Glutamatergic neuron (in vitro differentiated cells): ENCODE data around the gene HSF5. TPM values are rescaled to one million over a fixed set of nuclear protein-coding genes. Genes with fewer than 3 reads are reported as not detected.

ENCODE experiments used
- DNase-seq: peaks from one replicate; pipeline ENCODE4 v3.0.0; 2022
- H3K27ac Mint-ChIP-seq: one replicate; pipeline ENCODE4 v1.8.0; 2020; ENCODE audit warnings: mild to moderate bottlenecking, mixed read lengths, inconsistent platforms; ENCODE audit not compliant: unreplicated experiment
- H3K27me3 Mint-ChIP-seq: one replicate; pipeline ENCODE4 v1.8.0; 2020; ENCODE audit warnings: mild to moderate bottlenecking, moderate library complexity, mixed read lengths, inconsistent platforms; ENCODE audit not compliant: unreplicated experiment
- H3K36me3 Mint-ChIP-seq: one replicate; pipeline ENCODE4 v1.8.0; 2020; ENCODE audit warnings: mild to moderate bottlenecking, mixed read lengths, inconsistent platforms; ENCODE audit not compliant: unreplicated experiment
- H3K4me1 Mint-ChIP-seq: one replicate; pipeline ENCODE4 v1.8.0; 2020; ENCODE audit warnings: mild to moderate bottlenecking, low read depth, mixed read lengths, inconsistent platforms; ENCODE audit not compliant: unreplicated experiment
- H3K4me3 Mint-ChIP-seq: one replicate; pipeline ENCODE4 v1.8.0; 2020; ENCODE audit warnings: mild to moderate bottlenecking, mixed read lengths, inconsistent platforms; ENCODE audit not compliant: unreplicated experiment
- H3K9me3 Mint-ChIP-seq: one replicate; pipeline ENCODE4 v1.8.0; 2020; ENCODE audit warnings: mild to moderate bottlenecking, moderate library complexity, mixed read lengths, inconsistent platforms; ENCODE audit not compliant: unreplicated experiment
- total RNA-seq: library from RNA; stranded (reverse); fragmentation: NEBNext Ultra II Directional; extraction: Animal tissue kit (Norgen Biotek cat#: 25700); gene quantifications from one replicate; pipeline ENCODE4 v1.2.1, GENCODE V29; 2021; ENCODE audit not compliant: unreplicated experiment
- TF ChIP-seq, protein P1 (sequence below): fragments of 200-600 bp; sonication (generic); IDR thresholded peaks from one replicate; pipeline ENCODE4 v1.5.0; 2021; ENCODE audit not compliant: partially characterized antibody, unreplicated experiment

HSF5 gene
- total RNA-seq, 1 donor from 2014 or later, result 0.10 TPM

DNA sequence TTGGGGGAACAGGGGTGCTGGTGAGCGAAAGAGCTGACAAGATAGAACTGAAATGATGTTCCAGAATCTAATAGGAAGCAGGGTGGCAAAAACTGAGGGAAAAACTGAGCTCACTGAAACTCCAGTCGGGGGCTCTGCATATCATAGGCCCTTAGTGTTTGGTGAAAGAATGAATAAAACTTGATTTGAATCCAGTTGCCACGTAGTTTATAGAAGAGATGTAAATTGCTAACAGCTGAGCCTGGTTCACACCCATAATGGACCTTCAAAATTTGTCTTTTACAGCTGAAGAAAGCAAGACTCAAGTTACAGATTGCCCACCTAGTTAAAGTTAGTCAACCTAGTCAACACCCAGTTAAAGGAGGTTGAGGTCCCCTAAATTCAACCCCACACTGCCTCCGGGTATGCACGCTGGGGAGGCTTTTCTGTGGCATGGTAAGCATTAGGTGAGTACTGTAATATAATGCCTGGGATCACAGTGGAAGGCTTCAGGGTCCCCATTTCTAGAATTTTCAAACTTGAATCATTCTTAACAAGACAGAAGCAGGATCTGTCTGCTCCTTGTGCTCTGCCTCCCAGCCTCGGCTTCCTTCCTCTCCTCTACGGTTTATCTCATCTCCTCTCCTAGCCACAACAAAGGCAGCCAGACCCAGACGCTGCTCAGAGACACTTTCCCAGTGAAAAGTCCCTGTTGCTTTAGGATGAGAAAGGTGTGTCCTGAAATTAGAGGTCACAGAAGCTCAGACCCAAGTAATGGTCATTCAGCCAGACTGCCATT lies 109.3 kb downstream of the HSF5 start:
- H3K27me3 Mint-ChIP-seq, result no peaks in the 10 kb centered on the region
- no peak for DNase-seq
- TF ChIP-seq, protein P1, sequence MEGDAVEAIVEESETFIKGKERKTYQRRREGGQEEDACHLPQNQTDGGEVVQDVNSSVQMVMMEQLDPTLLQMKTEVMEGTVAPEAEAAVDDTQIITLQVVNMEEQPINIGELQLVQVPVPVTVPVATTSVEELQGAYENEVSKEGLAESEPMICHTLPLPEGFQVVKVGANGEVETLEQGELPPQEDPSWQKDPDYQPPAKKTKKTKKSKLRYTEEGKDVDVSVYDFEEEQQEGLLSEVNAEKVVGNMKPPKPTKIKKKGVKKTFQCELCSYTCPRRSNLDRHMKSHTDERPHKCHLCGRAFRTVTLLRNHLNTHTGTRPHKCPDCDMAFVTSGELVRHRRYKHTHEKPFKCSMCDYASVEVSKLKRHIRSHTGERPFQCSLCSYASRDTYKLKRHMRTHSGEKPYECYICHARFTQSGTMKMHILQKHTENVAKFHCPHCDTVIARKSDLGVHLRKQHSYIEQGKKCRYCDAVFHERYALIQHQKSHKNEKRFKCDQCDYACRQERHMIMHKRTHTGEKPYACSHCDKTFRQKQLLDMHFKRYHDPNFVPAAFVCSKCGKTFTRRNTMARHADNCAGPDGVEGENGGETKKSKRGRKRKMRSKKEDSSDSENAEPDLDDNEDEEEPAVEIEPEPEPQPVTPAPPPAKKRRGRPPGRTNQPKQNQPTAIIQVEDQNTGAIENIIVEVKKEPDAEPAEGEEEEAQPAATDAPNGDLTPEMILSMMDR, result no peak
- H3K27ac Mint-ChIP-seq, result no peak overlapping the region
- H3K9me3 Mint-ChIP-seq, result no peaks in the 10 kb centered on the region
- no peaks in the 10 kb centered on the region for H3K36me3 Mint-ChIP-seq
- no peak overlapping the region for H3K4me3 Mint-ChIP-seq
- peaks cover 5% of the 10 kb centered on the region for H3K4me1 Mint-ChIP-seq

DNA sequence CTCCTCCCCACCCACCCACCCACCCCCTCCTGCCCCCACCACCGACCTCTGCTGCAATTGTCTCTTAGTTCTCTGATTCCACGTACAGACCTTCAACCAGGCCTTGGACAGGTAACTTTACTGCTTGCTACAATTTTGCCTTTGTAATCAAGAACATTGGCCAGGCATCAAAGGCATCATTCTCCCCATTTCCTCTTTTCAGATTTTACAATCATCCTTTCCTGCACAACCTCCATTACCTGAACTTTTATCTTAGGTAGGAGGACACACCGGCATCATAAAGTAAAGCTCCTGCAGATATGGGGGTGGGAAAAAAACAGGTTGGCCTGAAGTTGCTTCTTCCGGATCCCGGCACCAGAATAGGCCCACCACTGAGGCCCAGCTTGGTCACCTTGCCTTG lies 110.5 kb downstream of the HSF5 start:
- H3K4me1 Mint-ChIP-seq, result peaks cover 5% of the 10 kb centered on the region
- TF ChIP-seq, protein P1, result no peak
- H3K9me3 Mint-ChIP-seq, result no peaks in the 10 kb centered on the region
- no peaks in the 10 kb centered on the region for H3K36me3 Mint-ChIP-seq
- DNase-seq, result no peak
- H3K4me3 Mint-ChIP-seq, result no peak overlapping the region
- no peak overlapping the region for H3K27ac Mint-ChIP-seq
- no peaks in the 10 kb centered on the region for H3K27me3 Mint-ChIP-seq

DNA sequence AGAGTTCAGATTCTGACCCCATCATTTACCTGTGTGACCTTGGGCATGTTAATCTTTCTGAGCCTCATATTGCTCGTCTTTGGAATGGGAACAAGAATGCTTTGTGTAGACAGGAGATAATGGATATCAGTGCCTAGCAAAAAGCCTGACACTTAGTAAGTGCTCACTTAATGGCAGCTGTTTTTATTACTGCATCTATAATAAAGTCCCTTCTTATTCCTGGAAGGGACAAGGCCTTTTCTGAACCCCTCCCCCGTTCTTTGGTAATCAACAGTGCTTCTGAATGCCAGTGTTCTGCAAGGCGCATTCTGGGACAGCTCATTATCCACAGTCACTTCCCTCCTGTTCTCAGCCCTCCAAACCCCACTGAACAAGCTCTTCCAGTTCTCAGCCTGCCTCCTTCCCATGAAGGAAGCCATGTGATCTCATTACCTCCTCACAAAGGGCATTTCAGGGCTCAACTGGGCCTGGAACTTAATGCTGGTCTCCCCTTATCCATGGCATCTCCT lies 111.1 kb downstream of the HSF5 start:
- no peaks in the 10 kb centered on the region for H3K9me3 Mint-ChIP-seq
- H3K4me3 Mint-ChIP-seq, result no peak overlapping the region
- no peak overlapping the region for H3K27ac Mint-ChIP-seq
- TF ChIP-seq, protein P1, result no peak
- no peaks in the 10 kb centered on the region for H3K27me3 Mint-ChIP-seq
- no peak for DNase-seq
- peaks cover 5% of the 10 kb centered on the region for H3K4me1 Mint-ChIP-seq
- no peaks in the 10 kb centered on the region for H3K36me3 Mint-ChIP-seq

DNA sequence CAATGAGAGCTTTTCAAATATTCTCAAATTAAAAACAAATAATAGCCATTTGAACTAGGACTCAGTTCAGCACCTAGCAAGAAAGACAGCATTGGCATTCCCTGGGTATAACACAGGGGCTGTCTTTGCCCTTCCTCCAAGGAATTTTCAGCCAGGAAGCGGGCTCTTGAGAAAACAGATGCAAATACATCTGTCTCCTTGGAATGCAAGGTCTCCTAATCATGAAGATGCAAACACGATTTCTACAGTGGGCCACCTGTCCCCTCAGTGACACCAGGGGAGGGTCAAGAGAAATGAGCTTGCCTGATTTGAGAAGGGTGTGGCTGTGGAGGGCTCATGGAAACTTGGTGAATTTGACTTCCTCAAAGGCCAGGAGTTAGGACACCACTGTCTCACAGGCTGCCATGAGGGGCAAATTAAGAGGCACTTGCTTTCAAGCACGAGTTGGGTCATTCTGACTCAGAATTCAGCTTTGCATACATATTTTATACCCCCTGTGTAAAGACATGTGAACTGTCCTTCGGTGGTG lies 111.7 kb downstream of the HSF5 start:
- Mint-ChIP-seq H3K36me3 (no peaks in the 10 kb centered on the region), H3K4me1 (peaks cover 10% of the 10 kb centered on the region), H3K9me3 (no peaks in the 10 kb centered on the region), H3K4me3 (no peak overlapping the region), H3K27ac (no peak overlapping the region), H3K27me3 (no peaks in the 10 kb centered on the region)
- no peak for DNase-seq
- TF ChIP-seq, protein P1, result no peak

DNA sequence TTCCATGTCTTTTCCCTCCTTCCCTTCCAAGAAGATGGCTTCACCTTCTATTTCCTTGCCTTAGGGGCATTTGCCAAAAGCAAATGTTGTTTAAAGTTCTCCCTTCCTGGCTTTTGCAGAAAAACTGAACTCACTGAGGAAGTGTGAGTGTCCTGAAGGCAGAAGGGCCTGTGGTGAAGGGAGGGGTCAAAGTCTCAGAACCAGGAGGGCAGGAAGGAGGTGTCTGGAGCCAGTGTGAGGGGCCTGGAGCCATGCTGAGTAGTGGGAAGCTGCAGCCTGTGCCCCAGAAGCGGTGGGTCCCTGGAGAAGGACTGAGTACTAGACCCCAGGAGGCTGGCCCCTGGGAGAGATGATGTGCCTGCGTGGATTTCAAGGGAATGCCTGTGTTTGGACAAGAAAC lies 112.4 kb downstream of the HSF5 start:
- H3K4me1 Mint-ChIP-seq, result peaks cover 9% of the 10 kb centered on the region
- H3K9me3 Mint-ChIP-seq, result no peaks in the 10 kb centered on the region
- DNase-seq, result no peak
- no peaks in the 10 kb centered on the region for H3K27me3 Mint-ChIP-seq
- TF ChIP-seq, protein P1, result no peak
- no peak overlapping the region for H3K4me3 Mint-ChIP-seq
- no peak overlapping the region for H3K27ac Mint-ChIP-seq
- no peaks in the 10 kb centered on the region for H3K36me3 Mint-ChIP-seq
